HEK293 (cell line): ENCODE measurements around the gene ARHGAP28.

ENCODE experiments used
- BCL11A ChIP-seq: fragments of 450-650 bp; formaldehyde crosslinking; IDR thresholded peaks from 2 replicates; pipeline ENCODE4 v1.5.1; 2016; ENCODE audit warnings: low read depth, missing biosample characterization, missing genetic modification characterization
- HOXA7 ChIP-seq: sonication (generic); formaldehyde crosslinking; IDR thresholded peaks from 2 replicates; pipeline ENCODE4 v1.8.1; 2022; ENCODE audit warnings: missing genetic modification reagents, borderline replicate concordance
- ZBTB17 ChIP-seq: fragments of 450-650 bp; formaldehyde crosslinking; IDR thresholded peaks from 2 replicates; pipeline ENCODE4 v1.5.1; 2016; ENCODE audit warnings: missing biosample characterization, missing genetic modification characterization
- ZBTB20 ChIP-seq: fragments of 450-650 bp; formaldehyde crosslinking; IDR thresholded peaks from 2 replicates; pipeline ENCODE4 v1.5.1; 2016; ENCODE audit warnings: missing biosample characterization, missing genetic modification characterization
- ZNF266 ChIP-seq: fragments of 450-650 bp; formaldehyde crosslinking; IDR thresholded peaks from 2 replicates; pipeline ENCODE4 v1.5.1; 2016; ENCODE audit warnings: missing biosample characterization, missing genetic modification characterization, low read depth
- ZNF391 ChIP-seq: fragments of 450-650 bp; formaldehyde crosslinking; IDR thresholded peaks from 2 replicates; pipeline ENCODE4 v1.5.1; 2016; ENCODE audit warnings: low read depth, missing biosample characterization, missing genetic modification characterization, borderline replicate concordance
- ZNF521 ChIP-seq: fragments of 450-650 bp; formaldehyde crosslinking; IDR thresholded peaks from 2 replicates; pipeline ENCODE4 v1.5.1; 2017; ENCODE audit warnings: missing biosample characterization, mild to moderate bottlenecking, missing genetic modification characterization
- TF ChIP-seq, protein P1 (sequence below): fragments of 450-650 bp; formaldehyde crosslinking; IDR thresholded peaks from 2 replicates; pipeline ENCODE4 v1.5.1; 2016; ENCODE audit warnings: missing biosample characterization, missing genetic modification characterization

- TF ChIP-seq ZBTB17 (tag by site-specific recombination) (no peak), ZNF391 (no peak), ZBTB20 (tag by site-specific recombination) (no peak), HOXA7 (CRISPR knock-in tag) (no peak), ZNF521 (no peak), BCL11A (no peak), ZNF266 (tag by site-specific recombination) (no peak)
- TF ChIP-seq, protein P1, sequence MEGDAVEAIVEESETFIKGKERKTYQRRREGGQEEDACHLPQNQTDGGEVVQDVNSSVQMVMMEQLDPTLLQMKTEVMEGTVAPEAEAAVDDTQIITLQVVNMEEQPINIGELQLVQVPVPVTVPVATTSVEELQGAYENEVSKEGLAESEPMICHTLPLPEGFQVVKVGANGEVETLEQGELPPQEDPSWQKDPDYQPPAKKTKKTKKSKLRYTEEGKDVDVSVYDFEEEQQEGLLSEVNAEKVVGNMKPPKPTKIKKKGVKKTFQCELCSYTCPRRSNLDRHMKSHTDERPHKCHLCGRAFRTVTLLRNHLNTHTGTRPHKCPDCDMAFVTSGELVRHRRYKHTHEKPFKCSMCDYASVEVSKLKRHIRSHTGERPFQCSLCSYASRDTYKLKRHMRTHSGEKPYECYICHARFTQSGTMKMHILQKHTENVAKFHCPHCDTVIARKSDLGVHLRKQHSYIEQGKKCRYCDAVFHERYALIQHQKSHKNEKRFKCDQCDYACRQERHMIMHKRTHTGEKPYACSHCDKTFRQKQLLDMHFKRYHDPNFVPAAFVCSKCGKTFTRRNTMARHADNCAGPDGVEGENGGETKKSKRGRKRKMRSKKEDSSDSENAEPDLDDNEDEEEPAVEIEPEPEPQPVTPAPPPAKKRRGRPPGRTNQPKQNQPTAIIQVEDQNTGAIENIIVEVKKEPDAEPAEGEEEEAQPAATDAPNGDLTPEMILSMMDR (tag by site-specific recombination) = no peak
These were observed 143.7 kb downstream of the ARHGAP28 start for GRCh38 chr18:6873040-6873751.
